Measurements from ENCODE around the gene UGT2B28.
A peak's percentile ranks its signal among the peaks of the same experiment; 100 is the strongest.
"Not testable (repeated sequence)": the region's sequence is repeated elsewhere in the genome, so short reads cannot be mapped to it uniquely, and the experiment has no call there.

UGT2B28 gene

DNA sequence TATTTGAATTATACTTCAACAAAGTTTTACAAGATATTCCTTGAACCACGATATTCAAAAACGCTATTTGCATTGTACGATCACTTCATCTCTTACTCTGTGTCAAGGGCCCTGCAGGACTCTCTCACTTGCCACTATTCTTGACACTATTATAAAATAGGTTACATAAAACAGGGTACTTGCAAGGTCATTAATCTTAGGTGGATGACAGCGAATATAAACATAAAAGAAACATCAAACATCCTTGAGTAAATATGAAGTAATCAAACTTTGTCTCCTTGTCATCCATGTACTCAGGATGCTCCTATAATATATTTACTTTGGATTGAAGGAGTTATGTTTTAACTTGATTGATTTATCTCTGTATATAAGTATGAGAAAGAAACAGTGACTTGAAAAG, at the start of gene UGT2B28:
TSS of gene UGT2B28 (plus strand) at position 395 of the 400 bp plus-strand sequence. CDS start 26 bp downstream, outside the sequence.
- not testable (repeated sequence) for DNase-seq

DNA sequence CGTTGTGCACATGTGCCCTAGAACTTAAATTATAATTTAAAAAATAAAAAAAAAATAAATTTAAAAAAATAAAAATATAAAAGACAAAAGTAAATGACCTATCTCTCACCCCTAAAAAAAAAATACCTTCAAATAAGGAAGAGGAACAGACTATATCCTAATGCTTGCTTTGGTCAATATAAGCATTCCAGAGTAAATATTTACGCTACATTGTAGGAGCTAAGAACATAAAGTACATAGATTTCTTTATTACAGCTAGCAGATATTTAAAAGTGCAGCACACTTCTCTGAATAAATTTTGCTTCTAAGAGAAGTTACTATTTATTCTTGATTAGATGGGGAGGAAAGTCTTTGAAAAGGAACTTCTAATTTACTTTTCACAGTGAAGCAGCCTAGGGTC, 41.2 kb upstream of the UGT2B28 start:
- no peak for DNase-seq

DNA sequence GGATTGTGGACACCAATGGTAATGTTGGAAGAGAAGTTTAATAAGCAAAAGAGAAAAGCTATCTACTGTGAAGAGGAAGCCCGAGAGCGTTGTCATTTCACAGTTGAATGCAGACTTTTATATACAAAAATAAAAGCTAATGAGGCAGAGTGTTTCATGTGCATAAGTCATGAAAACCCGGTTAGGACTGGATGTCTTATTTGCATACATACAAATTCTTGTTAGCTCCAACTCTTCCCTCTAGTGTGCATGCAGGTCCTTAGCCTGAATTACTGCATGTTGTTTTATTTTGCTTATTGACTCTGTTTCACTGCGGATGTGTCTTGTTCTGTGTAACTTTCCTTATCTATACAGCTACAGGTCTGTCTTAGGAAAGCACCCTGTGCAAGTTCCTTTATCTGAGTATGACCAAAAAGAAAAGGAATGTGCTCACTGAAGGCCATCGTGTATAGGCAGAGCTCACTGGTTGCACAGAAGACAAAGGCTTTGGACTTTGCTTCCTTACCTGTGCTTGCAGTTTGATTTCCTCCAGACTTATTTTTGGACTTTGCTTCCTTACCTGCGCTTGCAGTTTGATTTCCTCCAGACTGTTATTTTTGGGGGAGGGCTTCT, 40.6 kb upstream of the UGT2B28 start:
- no peak for DNase-seq

DNA sequence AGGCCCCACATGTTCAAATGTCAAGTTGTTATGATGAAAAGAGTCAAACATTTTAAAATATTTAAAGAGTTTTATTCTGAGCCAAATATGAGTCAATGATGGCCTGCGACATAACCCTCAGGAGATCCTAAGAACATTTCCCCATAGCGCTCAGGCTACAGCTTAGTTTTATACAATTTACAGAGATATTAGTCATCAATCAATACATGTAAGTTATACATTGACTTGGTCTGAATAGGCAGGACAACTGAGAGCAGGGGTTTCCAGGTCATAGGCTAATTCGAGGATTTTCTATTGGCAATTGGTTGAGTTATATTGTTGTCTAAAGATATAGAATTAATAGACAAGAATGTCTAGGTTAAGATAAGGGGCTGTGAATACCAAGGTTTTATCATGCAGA, 39.5 kb upstream of the UGT2B28 start:
- not testable (repeated sequence) for DNase-seq

DNA sequence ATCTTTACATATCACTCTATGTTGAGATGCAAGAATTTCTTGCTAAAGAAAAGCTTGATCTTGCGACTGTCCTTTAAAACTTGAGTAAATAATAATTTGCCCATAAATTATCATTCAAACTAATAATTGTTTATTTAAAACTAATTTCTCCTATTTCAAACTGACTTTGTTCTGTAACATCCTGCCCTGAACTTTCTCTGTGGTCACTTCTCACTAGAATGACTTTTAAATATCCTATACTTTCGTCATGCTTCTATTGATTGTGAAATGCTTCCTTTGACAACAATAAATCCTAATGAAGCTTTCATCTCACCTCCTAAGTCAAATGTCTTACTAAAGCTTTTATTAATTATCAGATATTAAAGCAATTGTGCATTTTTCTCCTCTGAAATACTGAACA, 38.5 kb upstream of the UGT2B28 start:
- DNase-seq = not testable (repeated sequence)

DNA sequence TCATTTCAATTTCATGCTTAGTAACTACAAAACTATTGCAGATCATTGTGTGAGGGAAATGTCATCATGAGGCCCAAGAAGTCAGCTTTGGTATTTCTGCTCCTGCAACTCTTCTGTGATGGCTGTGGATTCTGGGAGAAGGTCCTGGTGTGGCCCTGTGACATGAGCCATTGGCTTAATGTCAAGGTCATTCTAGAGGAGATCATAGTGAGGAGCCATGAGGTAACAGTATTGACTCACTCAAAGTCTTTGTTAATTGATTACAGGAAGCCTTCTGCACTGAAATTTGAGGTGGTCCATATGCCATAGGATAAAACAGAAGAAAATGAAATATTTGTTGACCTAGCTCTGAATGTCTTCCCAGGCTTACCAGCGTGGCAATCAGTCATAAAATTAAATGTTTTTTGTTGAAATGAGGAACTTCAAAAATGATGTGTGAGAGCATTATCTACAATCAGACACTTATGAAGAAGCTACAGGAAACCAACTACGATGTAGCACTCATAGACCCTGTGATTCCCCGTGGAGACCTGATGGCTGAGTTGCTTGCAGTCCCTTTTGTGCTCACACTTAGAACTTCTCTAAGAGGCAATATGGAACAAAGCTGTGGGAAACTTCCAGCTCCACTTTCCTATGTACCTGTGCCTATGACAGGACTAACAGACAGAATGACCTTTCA, 37.6 kb upstream of the UGT2B28 start:
- not testable (repeated sequence) for DNase-seq

DNA sequence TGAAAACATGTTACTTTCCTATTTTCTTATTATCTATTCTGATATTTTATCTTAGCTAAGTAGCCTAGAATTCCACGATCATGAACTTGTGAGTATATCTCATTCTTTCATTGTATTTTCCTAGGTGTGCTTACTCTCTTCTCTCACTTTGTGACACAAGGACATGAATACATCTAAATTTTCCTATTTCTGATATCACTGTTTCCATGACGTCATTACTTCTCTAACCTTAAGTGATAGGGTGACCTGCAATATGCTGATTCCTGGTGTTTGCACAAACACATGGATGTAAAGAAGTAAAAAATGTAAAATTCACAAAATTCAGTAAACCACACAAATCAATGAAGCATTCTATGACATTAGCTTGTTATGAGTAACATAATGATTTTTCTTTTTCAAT, 29.4 kb upstream of the UGT2B28 start:
- not testable (repeated sequence) for DNase-seq

DNA sequence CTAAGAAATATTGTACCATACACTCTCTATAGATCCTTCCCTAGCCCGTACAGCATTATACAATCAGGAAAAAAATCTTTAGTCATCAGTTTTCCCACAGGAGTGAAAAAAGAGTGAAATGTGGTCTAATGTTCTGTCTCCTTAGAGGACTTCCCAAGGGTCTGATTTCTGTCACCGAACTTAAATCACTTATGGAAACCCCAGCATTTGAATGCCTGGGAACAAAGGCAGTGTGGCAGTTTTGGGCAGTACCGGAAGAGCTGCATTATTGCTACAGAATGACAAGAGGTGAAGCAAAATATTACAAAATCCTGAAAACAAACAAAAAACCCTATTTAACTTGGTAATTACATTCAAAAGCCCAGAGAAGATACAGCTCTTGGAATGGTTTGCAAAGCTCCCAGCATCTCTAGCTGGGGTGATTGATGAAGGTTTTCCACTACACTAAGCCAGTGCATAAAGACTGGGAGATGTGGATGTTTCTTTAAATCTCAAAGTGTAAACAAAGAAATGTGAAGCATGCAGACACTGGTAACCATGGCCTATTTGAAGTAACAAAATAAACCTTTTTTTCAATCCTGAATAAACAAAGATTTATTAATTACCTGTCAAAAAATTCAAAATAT, 27.0 kb upstream of the UGT2B28 start:
- DNase-seq = not testable (repeated sequence)

DNA sequence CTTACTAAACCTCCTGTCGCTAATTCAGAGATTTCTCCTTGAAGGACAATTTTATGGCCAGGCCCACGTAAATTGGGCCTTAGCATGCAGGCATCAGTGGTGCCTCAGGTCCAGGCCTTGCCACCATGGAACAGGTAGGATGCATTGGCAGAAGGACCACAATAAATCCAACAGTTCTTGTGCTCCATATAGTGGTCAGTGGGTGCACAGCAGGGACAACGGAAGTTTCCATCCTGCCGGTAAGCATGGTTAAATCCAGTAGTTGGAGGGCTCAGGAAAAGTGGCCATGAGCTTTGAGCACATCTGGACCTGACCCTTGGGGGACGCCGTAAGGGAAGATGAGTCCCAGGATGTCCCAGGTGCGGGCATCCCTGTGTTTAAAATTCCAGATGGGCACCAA, 11.7 kb upstream of the UGT2B28 start:
- DNase-seq = not testable (repeated sequence)

DNA sequence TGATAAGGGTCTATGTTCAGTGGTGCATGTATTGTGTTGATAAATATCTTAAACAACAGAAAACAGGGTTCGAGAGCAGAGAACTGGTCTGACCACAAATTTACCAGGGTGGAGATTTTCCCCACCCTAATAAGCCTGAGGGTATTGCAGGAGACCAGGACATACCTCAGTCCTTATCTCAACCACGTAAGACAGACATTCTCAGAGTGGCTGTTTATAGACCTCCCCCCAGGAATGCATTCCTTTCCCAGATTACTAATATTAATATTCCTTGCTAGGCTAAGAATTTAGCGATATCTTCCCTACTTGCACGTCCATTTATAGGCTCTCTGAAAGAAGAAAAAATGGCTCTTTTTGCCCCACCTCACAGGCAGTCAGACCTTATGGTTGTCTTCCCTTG, 16.1 kb downstream of the UGT2B28 start:
- DNase-seq = not testable (repeated sequence)

DNA sequence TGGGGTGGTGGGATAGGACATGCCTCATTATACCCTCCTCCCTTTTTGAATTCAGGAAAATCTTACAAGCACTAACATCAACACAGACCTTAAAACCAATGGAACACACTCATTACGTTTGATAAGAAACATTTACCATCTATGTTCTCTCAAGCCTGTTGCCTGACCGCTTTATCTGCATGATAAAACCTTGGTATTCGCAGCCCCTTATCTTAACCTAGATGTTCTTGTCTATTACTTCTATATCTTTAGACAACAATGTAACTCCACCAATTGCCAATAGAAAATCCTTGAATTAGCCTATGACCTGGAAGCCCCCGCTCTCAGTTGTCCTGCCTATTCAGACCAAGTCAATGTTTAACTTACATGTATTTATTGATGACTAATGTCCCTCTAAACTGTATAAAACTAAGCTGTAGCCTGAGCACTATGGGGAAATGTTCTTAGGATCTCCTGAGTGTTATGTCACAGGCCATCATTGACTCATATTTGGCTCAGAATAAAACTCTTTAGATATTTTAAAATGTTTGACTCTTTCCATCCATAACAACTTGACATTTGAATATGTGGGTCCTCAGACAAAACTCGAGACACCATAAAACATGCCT, 28.3 kb downstream of the UGT2B28 start:
- DNase-seq = not testable (repeated sequence)

DNA sequence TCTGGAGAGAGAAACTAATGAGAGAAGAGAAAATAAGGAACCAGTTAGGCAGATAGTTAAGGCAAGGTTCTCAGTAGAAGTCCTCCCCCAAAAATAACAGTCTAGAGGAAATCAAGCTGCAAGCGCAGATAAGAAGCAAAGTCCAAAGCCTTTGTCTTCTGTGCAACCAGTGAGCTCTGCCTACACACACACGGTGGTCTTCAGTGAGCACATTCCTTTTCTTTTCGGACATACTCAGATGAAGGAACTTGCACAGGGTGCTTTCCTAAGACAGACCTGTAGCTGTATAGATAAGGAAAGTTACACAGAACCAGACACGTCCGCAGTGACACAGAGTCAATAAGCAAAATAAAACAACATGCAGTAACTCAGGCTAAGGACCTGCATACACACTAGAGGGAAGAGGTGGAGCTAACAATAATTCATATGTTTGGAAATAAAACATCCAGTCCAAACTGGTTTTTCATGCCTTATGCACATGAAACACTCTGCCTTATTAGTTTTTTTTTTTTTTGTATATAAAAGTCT, 29.3 kb downstream of the UGT2B28 start:
- not testable (repeated sequence) for DNase-seq

DNA sequence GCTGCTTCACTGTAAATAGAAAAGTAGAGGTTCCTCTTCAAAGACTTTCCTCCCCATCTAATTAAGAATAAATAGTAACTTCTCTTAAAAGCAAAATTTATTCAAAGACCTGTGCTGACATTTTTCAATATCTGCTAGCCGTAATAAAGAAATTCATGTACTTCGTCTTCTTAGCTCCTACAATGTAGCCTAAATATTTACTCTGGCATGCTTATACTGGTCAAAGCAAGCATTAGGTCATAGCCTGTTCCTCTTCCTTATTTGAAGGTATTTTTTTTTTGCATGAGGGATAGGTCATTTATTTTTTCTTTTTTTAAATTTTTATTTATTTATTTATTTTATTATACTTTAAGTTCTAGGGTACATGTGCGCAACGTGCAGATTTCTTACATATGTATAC, 30.0 kb downstream of the UGT2B28 start:
- not testable (repeated sequence) for DNase-seq

DNA sequence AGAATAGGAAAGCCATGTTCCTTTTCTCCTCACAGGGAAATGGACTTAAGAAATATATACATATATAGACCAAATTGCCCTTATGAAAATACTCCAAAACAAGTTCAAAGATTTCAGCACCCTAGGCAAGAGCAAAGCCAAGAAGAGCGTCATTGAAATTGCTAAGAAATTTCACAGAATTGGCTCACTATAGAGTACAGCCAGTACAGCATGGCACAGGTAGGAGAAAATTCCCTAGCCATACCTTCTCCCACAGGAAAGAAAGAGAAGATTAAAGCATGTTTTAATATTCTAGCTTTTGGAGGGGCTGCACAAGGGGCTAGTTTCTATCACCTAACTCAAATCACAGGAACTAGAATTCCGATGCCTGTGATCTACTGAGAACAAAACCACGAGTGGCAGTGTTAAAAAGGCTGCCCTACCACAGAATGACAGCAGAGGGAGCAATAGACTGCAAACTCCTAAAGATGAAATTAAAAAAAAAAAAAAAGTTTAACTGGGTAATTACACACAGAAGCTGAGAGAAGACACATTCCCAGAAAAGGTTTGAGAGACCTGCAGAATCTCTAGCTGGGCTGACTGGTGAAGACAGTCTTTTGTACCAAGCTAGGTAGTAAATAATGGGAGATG, 37.5 kb downstream of the UGT2B28 start:
- peak; percentile 13 to 43 (median 22) for DNase-seq

DNA sequence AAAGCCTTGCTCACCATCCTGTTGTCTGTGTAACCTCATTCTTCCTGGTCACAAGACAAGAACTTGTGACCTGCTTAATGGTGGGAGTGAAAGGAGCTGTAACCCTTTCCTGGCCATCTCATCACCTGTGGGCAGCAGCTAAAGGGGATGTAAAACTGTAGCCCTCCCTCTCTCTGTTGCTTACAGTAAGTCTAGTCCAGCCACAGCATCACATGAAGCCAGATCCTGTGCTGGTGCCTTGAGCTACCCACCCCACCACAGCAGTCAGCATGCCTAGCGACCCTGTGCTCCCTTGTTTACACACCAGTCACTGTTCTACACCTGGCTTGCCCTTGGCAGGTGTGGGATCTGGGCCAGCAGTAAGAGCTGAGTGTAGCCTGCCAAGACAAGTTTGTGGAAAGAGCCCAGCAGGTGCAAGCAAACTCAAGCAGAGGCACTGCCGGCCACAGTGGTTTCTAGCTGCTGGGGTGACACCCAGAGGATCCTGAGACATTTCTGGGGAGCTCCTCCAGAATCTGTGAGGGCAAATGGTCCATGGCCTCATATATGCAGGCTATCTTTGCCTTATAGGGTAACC, 41.0 kb downstream of the UGT2B28 start:
- DNase-seq = no peak

DNA sequence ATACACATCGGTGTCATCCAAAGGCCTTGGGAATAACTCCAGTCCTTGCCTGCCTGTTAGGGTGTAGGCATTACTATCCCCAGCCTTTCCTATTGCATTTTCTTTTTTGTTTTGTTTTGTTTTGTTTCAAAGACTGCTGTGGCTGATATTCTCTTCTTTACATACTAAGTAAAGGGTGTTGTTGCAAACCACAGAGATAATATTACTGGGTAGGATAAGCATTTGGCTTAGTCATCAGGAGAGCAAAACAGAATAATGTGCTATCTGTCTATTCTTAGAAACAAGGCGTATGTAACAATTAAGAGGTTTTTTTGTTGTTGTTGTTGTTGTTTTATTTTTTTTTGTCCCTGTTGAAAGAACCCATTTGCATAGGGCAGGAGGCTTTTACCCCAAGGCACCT, 41.8 kb downstream of the UGT2B28 start:
- DNase-seq = no peak

DNA sequence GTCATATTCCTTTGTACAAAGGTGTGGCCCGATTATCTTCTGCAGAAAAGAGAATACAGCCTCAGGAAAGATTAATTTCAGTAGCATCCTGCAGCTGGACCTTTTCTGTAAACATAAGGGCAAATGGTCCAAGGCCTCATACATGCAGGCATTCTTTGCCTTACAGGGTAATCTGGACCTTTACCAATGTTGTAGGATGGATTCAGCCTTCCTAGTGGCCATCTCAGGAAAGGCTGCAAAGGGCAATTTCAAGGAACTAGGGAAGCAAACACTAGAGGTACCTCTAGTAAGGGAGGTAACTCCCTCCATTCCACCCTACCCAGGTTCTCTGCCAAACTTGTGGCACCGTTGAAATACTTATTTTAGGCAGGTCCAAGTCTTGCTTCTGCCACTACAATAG, 43.0 kb downstream of the UGT2B28 start:
- no peak for DNase-seq

DNA sequence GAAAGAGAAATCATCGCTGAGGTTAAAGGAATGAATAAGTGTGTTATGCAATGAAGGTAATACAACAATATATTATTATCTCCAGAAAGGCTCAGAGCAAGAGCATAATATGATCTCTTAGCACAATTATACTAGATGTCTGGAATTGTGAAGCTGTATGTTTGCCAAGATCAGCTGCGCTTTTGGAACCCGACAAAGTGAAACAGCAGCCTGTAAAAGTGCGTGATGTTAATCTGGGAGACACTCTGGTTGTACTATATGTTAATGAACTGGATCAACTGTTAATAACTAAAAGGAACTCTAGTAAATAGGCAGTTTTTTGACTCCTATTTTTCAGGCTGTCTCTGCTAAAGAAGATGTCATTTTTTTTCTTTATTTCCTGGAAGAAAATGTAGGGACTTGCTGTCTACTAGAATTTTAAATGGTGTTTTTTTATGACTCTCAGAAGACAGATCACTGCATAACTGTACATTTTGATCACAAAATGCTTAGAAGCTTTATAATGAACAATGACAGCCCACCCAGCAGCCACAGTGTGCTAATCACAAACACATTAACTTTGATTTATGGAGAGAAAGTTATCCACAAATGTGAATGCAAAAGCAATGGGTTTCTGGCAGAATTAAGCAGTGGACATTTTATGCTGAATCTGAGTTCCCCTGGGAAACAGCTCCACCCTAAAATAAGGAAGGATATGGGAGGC, 50.2 kb downstream of the UGT2B28 start:
- no peak for DNase-seq

DNA sequence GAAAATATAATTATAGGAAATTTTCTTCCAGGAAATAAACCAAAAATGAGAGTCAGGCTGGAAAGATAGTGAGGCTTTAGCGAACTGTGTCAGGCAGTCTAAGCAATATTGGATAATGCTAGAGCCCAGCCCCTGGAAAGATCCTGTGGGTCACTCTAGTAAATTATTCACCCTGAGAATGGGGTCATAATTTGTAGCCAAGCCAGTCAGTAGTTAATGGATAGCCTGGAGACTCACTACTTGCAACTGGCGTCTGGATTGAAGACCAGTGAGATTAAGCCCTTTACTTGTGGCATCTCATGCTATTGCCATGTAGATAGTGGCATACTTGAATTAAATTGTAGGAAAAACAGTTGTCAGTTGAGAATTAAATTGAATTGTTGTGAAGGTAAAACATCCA, 51.0 kb downstream of the UGT2B28 start:
- DNase-seq = not testable (repeated sequence)

DNA sequence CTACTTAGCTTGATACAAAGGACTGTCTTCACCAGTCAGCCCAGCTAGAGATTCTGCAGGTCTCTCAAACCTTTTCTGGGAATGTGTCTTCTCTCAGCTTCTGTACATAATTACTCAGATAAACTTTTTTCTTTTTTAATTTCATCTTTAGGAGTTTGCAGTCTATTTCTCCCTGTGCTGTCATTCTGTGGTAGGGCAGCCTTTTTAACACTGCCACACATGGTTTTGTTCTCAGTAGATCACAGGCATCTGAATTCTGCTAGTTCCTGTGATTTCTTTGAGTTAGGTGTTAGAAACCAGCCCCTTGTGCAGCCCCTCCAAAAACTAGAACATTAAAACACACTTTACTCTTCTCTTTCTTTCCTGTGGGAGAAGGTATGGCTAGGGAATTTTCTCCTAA, 55.2 kb downstream of the UGT2B28 start:
- not testable (repeated sequence) for DNase-seq

DNA sequence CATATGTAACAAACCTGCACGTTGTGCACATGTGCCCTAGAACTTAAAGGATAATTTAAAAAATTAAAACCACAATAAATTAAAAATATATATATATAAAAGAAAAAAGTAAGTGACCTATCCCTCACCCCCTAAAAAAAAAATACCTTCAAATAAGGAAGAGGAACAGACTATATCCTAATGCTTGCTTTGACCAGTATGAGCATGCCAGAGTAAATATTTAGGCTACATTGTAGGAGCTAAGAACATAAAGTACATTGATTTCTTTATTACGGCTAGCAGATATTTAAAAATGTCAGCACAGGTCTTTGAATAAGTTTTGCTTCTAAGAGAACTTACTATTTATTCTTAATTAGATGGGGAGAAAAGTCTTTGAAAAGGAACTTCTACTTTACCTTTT, 62.8 kb downstream of the UGT2B28 start:
- not testable (repeated sequence) for DNase-seq
